GM06990 (cell line): ENCODE results near the gene OR6B1.
"Not testable (repeated sequence)": the region's sequence is repeated elsewhere in the genome, so short reads cannot be mapped to it uniquely, and the experiment has no call there.

ENCODE experiments used
- DNase-seq: peaks from one replicate; pipeline ENCODE4 v3.0.0-alpha.2; 2011; ENCODE audit not compliant: insufficient read length; ENCODE audit errors: extremely low read depth
- H3K27me3 ChIP-seq: replicated peaks from 2 replicates; pipeline ENCODE4 v1.6.0; 2011; ENCODE audit warnings: low read length; ENCODE audit not compliant: control insufficient read depth, insufficient read depth
- H3K36me3 ChIP-seq: 2 replicates; pipeline ENCODE4 v1.5.1; 2011; ENCODE audit warnings: low read length; ENCODE audit not compliant: control insufficient read depth, insufficient read depth
- H3K4me3 ChIP-seq: replicated peaks from 2 replicates; pipeline ENCODE4 v1.5.1; 2011; ENCODE audit warnings: low read depth, mild to moderate bottlenecking, control low read depth, low read length
- CTCF ChIP-seq: IDR thresholded peaks from 2 replicates; pipeline ENCODE4 v1.5.1; 2011; ENCODE audit warnings: low read length, control low read depth, mild to moderate bottlenecking, inconsistent platforms; ENCODE audit not compliant: insufficient read depth, poor library complexity, severe bottlenecking

OR6B1 gene

GRCh38 chr7:144037414-144038035, 37.4 kb downstream of the OR6B1 start:
- no peak for DNase-seq
- Histone ChIP-seq H3K36me3 (no peaks in the 10 kb centered on the region), H3K27me3 (no peaks in the 10 kb centered on the region), H3K4me3 (no peak overlapping the region)
- no peak for TF ChIP-seq CTCF

- H3K4me3 ChIP-seq: no peak overlapping the region
- DNase-seq: no peak
- TF ChIP-seq CTCF: no peak
- H3K36me3 ChIP-seq: no peaks in the 10 kb centered on the region
- H3K27me3 ChIP-seq: no peaks in the 10 kb centered on the region
These were observed 38.8 kb downstream of the OR6B1 start for GRCh38 chr7:144038887-144039286.

- no peak for TF ChIP-seq CTCF
- Histone ChIP-seq H3K4me3 (no peak within 1 kb of the TSS), H3K36me3 (no peaks in the 10 kb centered on the region), H3K27me3 (no peaks in the 10 kb centered on the region)
- no peak for DNase-seq
These were observed 48.5 kb downstream of the OR6B1 start, which contains the start of gene OR2A5 for GRCh38 chr7:144048648-144049047. TSS of gene OR2A5 (plus strand) at chr7:144048948. CDS start at chr7:144050402, 1,454 bp downstream.

- no peak overlapping the region for H3K4me3 ChIP-seq
- no peak for DNase-seq
- H3K36me3 ChIP-seq: no peaks in the 10 kb centered on the region
- TF ChIP-seq CTCF: no peak
- no peaks in the 10 kb centered on the region for H3K27me3 ChIP-seq
These were observed 49.4 kb downstream of the OR6B1 start for GRCh38 chr7:144049491-144049890.

GRCh38 chr7:144050093-144050492, 50.0 kb downstream of the OR6B1 start:
- no peak overlapping the region for H3K4me3 ChIP-seq
- H3K36me3 ChIP-seq: no peaks in the 10 kb centered on the region
- no peaks in the 10 kb centered on the region for H3K27me3 ChIP-seq
- no peak for TF ChIP-seq CTCF
- DNase-seq: no peak

GRCh38 chr7:144050884-144051283, 50.8 kb downstream of the OR6B1 start:
- H3K4me3 ChIP-seq, H3K36me3 ChIP-seq, H3K27me3 ChIP-seq, DNase-seq: not testable (repeated sequence)
